DND-41 (cell line): Measurements from ENCODE around the gene RNASEH2C.

Experiments used
- CTCF ChIP-seq: IDR thresholded peaks from 2 replicates; pipeline ENCODE4 v1.5.1; 2012; ENCODE audit warnings: borderline replicate concordance, low read length, moderate library complexity, mild to moderate bottlenecking; ENCODE audit not compliant: poor library complexity, severe bottlenecking; ENCODE audit errors: extremely low read depth
- EZH2 ChIP-seq: IDR thresholded peaks from 3 replicates; pipeline ENCODE4 v1.6.1; 2012; ENCODE audit warnings: borderline replicate concordance, low read depth, mild to moderate bottlenecking, moderate library complexity, low read length, inconsistent platforms; ENCODE audit not compliant: severe bottlenecking

DNA sequence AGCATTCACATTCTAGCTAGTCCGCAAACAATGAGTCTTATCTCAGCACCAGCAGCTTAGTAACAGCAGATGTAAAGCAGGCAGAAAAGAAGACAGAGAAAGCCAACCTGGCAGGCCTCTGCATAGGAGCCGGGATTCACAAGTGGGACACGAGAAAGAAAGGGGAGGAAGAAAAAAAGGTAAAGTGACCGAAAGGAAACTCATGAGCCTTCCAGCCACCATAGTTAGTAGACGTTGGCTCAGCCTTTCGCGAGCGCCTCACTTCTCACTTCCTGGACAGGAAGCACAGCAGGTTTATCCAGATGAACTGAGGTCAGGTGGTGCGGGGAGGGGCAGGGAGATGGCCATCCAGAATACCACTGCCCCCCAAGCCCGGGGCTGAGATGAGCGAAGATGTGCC is 28.2 kb downstream of the RNASEH2C start:
- TF ChIP-seq CTCF (no peak), EZH2 (no peak)
